ENCODE measurements around the gene CD2BP2. TPM values are rescaled to one million over a fixed set of nuclear protein-coding genes. Genes with fewer than 3 reads are reported as not detected.

The CD2BP2 gene
- polyA plus RNA-seq, 4 donors: 49.5 to 63.5 (median 56.1) TPM

DNA sequence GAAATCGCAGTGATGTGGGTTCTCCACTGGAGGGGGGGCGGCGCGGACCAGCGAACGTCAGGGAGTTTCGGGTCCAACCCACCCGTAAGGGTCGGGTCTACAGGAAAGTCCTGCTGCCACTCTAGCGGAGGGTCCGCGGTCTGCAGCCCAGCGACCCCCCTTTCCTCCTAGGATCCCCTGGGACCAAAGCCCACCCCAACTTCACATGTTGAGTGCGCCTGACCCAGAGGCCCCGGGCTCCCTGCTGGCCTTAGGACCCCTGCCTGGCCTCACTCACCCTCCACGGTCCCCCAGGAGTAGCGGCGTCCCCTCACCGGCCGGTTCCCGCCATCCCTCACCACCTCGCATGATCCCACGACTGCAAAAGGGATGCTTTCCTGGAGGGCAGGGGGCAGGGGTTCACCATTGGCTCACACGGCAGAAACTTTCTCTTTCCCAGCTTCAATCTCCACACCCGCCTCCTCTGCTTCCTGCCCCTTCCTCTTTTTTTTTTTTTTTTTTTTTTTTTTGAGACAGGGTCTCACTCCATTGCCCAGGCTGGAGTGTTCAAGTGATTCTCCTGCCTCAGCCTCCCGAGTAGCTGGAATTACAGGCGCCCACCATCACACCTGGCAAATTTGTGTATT lies 24.2 kb upstream of the CD2BP2 start:
- no peak for DNase-seq (ENCODE audit: low read depth in 4 of 4, low spot score in 3 of 4)

DNA sequence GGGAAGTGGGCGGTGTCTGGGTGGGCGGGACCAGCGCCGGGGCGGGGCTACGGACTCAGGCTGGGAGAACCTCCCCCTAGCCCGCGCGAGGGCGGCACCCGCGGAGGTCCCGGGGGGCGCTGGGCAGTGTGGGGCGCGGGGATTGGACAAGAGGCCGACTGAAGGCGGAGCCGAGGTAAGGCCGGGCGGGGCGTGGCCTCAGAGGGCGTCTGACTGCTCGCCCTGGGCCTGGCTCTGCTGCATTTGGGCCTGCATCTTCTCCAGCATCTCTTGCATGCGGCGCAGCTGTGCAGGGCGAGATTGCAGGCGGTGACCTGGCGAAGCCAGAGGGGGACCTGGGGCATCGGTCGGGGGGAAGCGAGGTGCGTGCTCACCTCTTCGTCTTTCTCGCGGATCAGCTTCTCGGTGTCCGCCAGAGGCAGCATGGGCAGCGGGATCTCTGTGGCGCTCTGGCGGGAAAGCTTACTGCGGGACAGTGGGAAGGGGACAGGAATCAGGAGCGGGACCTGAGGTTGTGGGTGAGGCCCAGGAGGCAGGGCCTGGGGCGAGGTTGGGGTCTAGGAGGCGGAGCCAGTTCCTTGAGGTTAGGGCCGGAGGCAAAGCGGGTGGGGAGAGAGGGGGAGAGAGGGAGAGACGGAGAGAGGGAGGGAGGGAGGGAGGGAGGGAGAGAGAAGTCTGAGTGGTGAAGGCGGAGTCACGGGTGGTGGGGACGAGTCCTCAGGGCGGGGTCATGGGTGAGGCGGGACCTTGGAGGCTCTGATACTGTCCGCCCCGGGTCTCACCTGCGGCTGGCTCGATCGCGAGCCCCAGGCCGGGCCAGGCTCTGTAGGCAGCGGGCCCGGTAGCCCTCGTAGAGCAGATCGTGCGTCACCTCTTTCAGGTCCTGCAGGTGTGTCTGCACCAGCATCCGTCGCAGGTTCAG lies 23.4 kb upstream of the CD2BP2 start:
- peak; percentile 92 to 96 (median 96) for DNase-seq (ENCODE audit: low read depth in 4 of 4, low spot score in 3 of 4)

DNA sequence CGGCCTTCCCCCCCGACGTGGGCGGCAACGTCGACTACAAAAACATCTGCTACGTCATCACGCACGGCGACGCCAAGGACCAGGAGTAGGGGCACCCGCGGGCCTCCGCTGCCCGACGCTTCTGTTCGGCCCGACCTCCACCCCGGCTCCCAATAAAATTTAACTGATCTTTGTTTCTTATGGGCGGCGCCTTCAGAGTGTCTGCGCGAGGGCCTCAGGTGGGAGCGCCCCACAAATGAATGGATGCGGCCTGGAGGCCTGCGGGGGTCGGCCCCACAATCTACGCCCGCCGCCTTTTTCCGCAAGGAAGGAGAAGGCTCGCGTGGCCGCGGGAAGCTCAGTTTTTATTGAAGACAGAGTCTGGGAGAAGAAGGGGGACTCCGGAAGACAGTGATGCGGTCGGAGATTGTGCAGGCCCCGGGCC lies 22.7 kb upstream of the CD2BP2 start:
- DNase-seq (ENCODE audit: low read depth in 4 of 4, low spot score in 3 of 4): peak in 2 of 4 donors; percentile 80 to 81

DNA sequence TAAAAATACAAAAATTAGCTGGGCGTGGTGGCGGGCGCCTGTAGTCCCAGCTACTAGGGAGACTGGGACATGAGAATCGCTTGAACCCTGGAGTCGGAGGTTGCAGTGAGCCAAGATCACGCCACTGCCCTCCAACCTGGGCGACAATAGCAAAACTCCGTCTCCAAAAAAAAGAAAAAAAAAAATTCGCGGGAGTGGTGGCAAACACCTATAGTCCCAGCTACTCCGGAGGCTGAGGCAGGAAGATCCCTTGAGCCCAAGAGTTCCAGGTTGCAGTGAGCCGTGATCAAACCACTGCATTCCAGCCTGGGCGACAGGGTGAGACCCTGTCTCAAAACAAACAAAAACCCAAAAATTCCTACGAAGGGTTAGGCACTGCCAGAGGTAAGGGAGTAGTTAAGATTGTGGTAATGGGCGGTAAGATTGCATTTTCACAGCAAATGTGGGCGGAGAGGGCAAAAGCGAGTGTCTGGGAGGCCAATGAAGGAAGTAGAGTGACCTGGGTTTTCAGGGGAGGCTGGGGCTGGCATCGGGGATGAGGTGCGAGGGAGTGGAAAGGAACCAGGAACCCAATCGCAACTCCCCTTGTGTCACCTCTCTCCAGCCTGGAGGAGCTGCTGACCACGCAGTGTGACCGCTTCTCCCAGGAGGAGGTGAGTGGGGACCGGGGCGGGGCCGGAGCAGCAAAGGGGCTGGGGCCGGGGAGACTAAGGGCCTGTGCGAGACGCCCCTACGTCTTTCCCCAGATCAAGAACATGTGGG lies 22.1 kb upstream of the CD2BP2 start:
- DNase-seq (ENCODE audit: low read depth in 4 of 4, low spot score in 3 of 4): no peak

DNA sequence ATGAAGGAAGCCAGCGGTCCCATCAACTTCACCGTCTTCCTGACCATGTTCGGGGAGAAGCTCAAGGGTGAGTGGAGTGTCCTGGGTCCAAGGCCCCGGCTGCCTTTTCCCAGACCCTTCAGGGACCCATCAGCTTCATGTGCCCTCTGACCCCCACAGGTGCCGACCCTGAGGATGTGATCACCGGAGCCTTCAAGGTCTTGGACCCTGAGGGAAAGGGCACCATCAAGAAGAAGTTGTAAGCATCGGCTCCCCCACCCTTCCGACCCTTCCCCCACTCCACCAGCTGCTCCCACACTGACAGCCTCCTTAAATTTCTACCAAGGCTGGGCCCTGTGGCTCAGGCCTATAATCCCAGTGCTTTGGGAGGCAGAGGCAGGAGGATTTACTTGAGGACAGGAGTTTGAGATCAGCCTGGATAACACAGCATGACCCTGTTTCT lies 21.4 kb upstream of the CD2BP2 start:
- no peak for DNase-seq (ENCODE audit: low read depth in 4 of 4, low spot score in 3 of 4)

DNA sequence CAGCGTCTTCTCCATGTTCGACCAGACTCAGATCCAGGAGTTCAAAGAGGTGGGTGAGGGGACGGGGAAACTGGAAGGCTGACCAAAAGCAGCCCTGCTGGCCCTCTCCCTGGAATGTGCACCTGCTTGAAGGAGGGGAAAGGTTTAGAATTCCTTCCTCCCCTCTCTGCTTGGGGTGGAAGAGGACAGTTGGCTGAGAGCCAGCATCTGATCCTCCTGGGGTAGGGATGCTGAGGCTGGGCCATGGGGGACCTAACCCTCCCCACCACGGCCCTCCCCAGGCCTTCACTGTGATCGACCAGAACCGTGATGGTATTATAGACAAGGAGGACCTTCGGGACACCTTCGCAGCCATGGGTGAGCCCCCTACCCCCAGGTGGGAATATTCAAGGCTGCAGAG lies 20.8 kb upstream of the CD2BP2 start:
- DNase-seq (ENCODE audit: low read depth in 4 of 4, low spot score in 3 of 4): no peak

DNA sequence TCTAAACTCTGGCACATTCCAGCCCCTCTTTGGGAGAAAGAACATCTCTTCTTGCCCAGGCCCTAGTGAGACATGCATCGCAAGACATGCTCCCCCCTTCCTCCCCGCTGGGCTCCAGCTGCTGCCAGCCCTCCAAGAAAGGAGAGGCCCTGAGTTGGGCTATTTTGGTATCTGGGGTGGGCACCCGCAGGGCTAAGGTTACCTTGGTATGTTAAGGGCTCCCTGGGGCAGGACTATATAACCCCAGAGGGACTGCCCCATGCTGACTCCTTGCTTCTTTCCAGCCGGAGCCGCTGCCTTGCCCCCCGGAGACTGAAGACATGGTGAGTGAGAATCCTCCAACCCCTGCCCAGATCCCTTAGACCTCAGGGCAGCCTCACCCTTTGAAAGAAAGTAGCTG lies 19.4 kb upstream of the CD2BP2 start, which contains the start of gene MYL11:
Gene MYL11 (plus strand): TSS at position 265 of the 400 bp plus-strand sequence. CDS start 56 bp downstream, at position 321.
- no peak for DNase-seq (ENCODE audit: low read depth in 4 of 4, low spot score in 3 of 4)

DNA sequence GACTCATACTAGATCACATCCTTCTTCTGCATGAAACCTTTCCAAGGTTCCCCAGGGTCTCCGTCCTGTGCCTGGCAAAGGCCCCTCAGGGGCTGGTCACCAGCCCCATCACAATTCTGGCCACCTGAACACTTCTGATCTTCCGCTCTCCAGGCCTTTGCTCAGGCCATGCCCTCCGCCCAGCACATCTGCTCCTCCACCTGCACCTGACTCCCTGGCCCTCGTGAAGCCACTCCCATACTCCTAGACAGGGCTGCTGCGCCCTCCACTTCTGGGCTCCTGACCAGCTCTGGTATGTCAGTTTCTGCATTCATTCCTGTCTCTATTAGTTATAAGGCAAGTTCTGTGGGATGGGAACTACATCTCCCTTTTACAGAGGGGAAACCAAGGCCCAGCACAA lies 17.6 kb upstream of the CD2BP2 start:
- DNase-seq (ENCODE audit: low read depth in 4 of 4, low spot score in 3 of 4): no peak

DNA sequence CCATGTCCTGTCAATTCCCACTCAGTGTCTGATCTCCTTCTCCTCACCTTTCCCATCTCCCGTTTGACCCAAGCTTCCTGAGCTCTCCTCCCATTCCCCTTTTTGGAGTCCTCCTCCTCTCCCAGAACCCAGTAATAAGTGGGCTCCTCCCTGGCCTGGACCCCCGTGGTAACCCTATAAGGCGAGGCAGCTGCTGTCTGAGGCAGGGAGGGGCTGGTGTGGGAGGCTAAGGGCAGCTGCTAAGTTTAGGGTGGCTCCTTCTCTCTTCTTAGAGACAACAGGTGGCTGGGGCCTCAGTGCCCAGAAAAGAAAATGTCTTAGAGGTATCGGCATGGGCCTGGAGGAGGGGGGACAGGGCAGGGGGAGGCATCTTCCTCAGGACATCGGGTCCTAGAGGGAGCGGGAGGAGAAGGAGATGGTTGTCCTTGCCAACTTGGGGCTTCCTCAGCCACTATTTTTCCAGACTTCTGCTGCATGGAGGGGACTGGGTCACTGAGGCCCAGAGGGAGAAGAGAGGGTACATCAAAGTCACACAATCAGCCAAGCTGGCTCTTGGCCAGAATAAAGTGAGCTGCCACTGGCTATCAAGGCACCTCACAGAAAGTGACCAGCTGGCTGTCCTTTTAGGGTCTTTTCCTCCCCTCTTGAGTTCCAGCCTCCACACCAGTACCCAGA lies 17.1 kb upstream of the CD2BP2 start:
- DNase-seq (ENCODE audit: low read depth in 4 of 4, low spot score in 3 of 4): no peak

DNA sequence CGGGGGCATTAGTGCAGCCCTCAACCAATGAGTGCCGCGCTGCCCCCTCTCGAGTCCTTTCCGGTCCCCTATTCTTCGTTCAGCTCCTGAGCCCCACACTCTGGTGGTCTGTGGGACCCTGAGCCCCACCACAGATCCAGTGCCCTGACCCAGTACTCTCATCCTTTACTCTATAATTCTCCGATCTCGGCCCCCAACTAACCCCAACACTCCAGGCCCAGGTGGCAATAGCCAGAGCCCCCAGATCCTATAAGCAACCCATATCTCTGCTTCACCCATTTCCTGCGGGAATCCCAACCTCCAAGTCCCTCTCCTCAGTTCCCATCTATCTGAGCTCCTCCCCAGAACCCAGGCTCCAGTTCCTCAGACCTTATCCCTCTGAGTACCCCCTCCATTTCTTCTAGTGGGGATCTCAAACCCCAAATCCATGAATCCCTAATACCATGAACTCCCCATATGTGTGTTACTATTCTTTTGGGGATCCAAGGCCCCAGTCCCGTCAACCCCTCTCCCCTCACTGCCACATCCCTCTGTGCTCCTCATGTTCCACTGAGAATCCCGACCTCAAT lies 16.2 kb upstream of the CD2BP2 start:
- no peak for DNase-seq (ENCODE audit: low read depth in 4 of 4, low spot score in 3 of 4)

DNA sequence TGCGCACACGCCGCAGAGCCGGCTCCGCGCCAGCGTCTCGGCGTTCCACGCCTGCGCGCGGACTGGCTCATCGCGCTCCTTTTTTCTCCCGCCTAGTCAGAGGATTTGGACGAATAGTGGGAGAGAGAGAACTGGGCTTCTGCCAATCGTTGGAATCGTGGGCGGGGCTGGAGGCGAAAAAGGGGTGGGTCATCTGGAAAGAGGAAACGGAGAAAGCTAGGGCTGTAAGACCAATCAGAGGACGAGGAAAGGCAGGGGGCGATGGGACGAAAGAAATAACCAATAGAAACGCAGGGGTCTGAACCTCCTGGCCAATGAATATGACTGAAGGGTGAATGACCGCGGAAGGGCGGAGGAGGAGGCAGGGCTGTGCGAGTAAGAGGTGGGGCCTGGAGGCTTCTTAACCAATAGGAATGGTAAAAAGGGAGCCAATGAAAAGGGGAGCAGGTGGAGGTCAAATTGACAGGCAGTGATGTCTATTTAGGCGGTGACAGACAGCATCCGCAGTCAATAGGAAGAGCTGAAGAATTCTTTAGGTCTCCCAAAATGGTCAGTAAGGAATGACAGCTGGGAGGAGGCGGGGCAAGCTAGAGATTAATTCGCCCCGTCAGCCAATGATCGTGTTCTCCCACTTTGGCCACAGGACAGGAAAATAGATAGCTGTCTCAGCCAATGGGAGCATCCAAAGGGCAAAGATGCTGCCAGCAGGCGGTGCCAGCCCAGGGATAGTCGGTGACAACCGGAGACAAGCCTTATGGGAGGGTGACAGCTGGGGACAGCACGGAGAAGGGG lies 15.5 kb upstream of the CD2BP2 start, which contains the start of gene TBC1D10B:
Gene TBC1D10B (minus strand): TSS at position 39 of the 792 bp plus-strand sequence. CDS start 311 bp downstream, outside the sequence.
- DNase-seq (ENCODE audit: low read depth in 4 of 4, low spot score in 3 of 4): peak; percentile 97 to 100 (median 100)

DNA sequence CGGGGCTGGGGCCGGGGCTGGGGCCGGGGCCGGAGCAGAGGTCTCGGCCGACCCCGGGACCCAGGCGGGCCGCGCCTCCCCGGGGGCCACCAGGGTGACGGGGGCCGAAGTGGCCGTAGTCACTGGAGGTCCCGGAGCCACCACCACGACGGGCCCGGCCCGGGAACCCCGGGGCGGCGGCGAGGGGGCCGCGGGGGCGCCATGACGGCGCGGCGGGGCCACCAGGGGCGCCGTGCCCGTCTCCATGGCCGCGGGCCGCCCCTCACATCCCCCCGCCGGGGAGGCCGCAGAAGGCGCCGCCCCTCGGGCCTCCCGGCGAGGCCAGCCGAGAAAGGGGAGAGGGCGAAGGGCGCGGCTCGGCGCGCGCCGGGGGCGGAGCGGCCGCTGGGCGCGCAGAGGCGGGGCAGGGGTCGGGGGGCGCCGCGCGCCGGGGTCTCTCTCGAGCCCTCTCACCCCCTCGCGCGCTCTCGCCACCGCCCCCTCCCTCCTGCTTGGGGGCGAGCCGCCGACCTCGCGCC lies 14.9 kb upstream of the CD2BP2 start:
- peak in 1 of 4 donors; percentile 46 for DNase-seq (ENCODE audit: low read depth in 4 of 4, low spot score in 3 of 4)

DNA sequence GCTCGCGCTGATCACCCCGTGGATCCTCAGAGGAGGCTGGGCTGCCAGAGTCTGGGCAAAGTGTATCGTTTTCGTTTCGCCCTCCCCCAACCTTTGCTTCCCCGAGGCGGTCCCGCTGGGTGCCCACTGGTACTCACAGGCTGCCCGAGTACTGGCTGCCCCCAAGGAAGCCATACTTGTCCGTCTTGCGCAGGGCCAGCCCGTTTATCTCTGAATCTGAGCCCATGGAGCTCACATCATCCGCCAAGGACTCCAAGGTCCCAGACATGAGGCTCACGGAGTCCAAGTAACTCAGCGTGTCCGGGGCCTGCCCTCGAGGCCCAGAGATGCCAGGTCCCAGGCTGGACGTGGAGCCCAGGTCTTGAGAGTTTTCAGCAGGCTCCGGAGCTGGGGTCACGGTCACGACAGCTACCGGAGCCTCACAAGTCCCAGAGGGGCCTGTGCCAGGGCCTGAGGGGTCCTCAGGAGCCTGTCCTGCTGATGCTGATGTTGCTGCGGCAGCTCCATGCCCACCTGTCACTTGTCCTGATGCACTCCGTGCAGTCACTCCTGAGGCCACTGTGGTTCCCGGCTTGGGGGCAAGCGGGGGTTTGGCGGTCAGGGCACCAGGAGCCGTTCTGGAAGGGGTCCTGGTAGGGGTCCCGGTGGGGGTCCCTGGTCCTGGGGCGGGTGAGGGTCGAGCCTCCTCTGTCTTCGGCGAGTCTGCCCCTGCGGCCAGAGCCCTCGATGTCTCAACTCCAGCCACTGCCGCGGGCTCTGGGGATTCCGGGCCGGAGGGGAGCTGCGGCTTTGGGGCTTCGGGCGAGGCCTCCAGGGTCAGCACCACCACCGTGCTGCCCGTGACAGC lies 14.2 kb upstream of the CD2BP2 start:
- no peak for DNase-seq (ENCODE audit: low read depth in 4 of 4, low spot score in 3 of 4)

DNA sequence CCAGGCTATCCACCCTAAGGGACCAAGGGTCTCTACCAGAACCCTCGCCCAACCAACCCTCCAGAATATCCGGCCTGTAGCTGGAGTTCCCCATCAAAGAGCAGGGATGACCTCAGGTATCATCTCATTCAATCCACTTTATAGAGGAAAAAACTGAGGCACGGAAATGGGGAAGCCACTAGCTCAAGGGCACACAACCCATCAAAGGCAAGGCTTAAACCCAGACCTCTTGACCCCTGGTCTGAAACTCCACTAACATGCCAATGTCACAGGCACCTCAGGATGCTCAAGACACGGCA lies 13.6 kb upstream of the CD2BP2 start:
- no peak for DNase-seq (ENCODE audit: low read depth in 4 of 4, low spot score in 3 of 4)

DNA sequence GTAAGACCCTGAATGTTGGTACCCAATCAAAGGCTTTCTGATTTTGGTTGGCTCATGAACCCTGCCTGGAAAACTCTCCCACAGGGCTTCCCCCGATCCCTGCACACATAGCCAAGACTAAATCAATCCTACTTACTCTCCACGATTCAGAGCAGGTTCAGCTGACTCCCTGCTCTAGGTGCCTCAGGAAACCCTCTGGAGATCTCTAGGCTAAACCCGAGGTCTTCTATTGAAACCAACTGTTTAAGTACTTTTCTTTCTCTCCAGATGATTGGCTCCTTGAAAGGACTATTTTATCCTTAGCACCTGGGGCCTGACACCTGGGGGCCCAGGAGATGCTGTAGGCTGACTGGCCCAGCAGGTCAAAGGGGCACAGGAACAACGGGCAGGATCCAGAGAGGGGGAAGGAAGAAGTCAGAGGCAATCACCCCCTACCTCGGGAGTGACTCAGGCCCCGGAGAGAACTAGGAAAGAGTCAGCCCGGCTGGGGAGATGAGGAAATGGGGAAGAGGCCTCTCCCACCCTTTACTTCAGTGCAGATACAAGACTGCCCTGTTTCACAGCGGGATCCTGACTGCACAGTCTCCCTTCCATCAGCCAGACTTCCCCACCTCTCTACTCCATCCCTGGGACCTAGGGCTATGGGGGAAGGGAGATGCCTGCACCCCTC lies 13.1 kb upstream of the CD2BP2 start:
- no peak for DNase-seq (ENCODE audit: low read depth in 4 of 4, low spot score in 3 of 4)

DNA sequence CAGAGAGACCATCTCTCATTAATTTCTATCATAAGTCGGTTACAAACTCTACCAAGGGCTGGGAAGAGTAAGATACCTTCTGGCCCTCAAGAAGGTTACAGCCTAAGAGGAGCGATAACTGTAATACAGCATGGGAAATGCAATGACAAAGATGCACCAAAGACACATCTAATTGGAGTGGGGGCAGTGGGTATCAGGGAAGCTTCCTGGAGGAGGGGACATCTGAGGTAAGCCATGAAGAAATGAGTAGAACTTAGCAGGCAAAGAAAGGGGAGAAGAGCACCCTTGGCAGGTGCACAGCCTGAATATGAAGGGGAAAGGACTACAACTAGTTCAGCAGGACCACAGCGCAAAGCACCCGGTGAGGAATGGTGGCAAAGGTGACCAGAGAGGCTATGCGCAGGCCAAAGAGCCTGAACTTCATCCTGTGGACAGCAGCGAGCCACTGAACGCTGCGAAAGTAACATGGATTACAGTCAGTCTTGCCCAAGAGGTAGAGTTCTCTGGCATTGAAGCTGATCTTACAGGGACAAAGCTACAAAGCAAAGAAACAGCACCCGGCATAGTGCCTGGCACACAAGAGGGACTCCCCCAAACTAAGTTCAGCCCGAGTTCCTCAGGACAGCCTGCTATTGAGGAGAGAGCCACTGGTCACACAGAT lies 12.4 kb upstream of the CD2BP2 start:
- no peak for DNase-seq (ENCODE audit: low read depth in 4 of 4, low spot score in 3 of 4)

DNA sequence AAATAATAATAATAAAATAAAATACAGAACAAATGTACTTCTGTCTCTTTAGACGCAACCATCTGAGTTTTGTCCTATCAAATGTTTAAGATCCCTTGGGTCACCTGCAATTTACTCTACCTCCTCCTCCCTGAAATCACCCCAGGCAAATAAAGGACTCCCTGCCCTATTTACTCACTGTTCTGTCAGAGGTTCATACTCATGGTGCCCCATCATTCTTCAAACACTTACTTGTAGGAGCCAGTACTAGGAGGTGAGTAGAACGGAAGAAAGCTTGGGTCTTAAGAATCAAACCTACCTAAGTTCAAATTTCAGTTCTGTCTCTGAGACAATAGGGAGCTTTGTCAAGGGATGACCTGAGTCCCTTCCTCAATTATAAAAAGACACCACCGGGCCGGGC lies 11.4 kb upstream of the CD2BP2 start:
- DNase-seq (ENCODE audit: low read depth in 4 of 4, low spot score in 3 of 4): no peak

Data from right renal pelvis (tissue), 4 donors.